Ascending aorta (tissue), 2 donors: ENCODE data around the gene NCK2. TPM values are rescaled to one million over a fixed set of nuclear protein-coding genes. Genes with fewer than 3 reads are reported as not detected.

Source experiments
- DNase-seq, 2 donors: peaks; one replicate each; pipeline ENCODE4 v3.0.0-alpha.2; 2019; ENCODE audit warnings: low spot score in 2 of 2
- H3K27ac ChIP-seq, 2 donors: fragments of 200-600 bp; sonication (generic); one replicate each; pipeline ENCODE4 v1.5.1; 2016 to 2017; ENCODE audit warnings: mild to moderate bottlenecking in 1 of 2
- H3K27me3 ChIP-seq: fragments of 200-600 bp; sonication (generic); one replicate; pipeline ENCODE4 v1.5.1; 2017
- H3K36me3 ChIP-seq, 2 donors: fragments of 200-600 bp; sonication (generic); one replicate each; pipeline ENCODE4 v1.5.1; 2016
- H3K4me1 ChIP-seq, 2 donors: fragments of 200-600 bp; sonication (generic); one replicate each; pipeline ENCODE4 v1.5.1; 2016 to 2017; ENCODE audit warnings: mild to moderate bottlenecking in 1 of 2
- H3K4me3 ChIP-seq, 2 donors: fragments of 200-600 bp; sonication (generic); one replicate each; pipeline ENCODE4 v1.5.1; 2016 to 2017; ENCODE audit warnings: mild to moderate bottlenecking in 1 of 2
- H3K9me3 ChIP-seq, 2 donors: fragments of 200-600 bp; sonication (generic); one replicate each; pipeline ENCODE4 v1.5.1; 2016
- intact Hi-C: fragments of 100-400 bp; cut with DNase I; formaldehyde crosslinking; loops from one replicate; pipeline ENCODE4 v1.15.1; 2023
- total RNA-seq: library from RNA; depleted of rRNA; stranded (reverse); fragments of >200 nt; gene quantifications from one replicate; pipeline ENCODE4 v1.1.0, GENCODE V29; 2016
- TF ChIP-seq, protein P1 (sequence below), 3 experiments: fragments of 200-600 bp in 2 of 3; fragments of 450-650 bp in 1 of 3; sonication (generic) in 2 of 3; IDR thresholded peaks; one replicate each; pipeline ENCODE4 v1.5.1; 2016 to 2019; ENCODE audit warnings: antibody characterized with exemption in 3 of 3, mild to moderate bottlenecking in 1 of 3, moderate library complexity in 1 of 3

NCK2 gene
- total RNA-seq, 1 donor from 2014 or later, result 57.6 TPM

DNA sequence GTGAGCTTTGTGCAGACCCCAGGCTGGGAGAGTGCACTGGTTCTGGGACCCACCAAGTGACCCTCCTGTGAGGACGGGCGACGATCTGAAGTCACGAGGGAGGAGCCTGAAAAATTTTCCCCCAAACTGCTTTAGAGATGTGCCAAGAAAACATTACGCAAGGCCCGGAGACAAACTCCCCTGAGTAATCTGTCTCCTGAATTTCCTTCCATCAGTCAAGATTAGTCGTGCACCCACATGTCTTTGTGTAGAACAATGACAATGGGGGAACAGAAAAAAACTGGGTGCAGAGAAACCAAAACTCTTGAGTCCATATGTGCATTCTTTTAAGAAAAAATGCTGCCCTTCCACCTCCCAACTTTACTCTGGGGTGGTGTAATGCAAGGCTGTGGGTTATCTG lies 12.6 kb upstream of the NCK2 start:
- intact Hi-C loops, result no loop called here
- TF ChIP-seq, protein P1, sequence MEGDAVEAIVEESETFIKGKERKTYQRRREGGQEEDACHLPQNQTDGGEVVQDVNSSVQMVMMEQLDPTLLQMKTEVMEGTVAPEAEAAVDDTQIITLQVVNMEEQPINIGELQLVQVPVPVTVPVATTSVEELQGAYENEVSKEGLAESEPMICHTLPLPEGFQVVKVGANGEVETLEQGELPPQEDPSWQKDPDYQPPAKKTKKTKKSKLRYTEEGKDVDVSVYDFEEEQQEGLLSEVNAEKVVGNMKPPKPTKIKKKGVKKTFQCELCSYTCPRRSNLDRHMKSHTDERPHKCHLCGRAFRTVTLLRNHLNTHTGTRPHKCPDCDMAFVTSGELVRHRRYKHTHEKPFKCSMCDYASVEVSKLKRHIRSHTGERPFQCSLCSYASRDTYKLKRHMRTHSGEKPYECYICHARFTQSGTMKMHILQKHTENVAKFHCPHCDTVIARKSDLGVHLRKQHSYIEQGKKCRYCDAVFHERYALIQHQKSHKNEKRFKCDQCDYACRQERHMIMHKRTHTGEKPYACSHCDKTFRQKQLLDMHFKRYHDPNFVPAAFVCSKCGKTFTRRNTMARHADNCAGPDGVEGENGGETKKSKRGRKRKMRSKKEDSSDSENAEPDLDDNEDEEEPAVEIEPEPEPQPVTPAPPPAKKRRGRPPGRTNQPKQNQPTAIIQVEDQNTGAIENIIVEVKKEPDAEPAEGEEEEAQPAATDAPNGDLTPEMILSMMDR (IDR thresholded peaks at IDR 0.05), result no peak
- Histone ChIP-seq H3K27ac (no peak overlapping the region), H3K9me3 (no peaks in the 10 kb centered on the region), H3K36me3 (no peaks in the 10 kb centered on the region), H3K4me3 (no peak overlapping the region), H3K4me1 (no peaks in the 10 kb centered on the region), H3K27me3 (no peaks in the 10 kb centered on the region)
- no peak for DNase-seq

DNA sequence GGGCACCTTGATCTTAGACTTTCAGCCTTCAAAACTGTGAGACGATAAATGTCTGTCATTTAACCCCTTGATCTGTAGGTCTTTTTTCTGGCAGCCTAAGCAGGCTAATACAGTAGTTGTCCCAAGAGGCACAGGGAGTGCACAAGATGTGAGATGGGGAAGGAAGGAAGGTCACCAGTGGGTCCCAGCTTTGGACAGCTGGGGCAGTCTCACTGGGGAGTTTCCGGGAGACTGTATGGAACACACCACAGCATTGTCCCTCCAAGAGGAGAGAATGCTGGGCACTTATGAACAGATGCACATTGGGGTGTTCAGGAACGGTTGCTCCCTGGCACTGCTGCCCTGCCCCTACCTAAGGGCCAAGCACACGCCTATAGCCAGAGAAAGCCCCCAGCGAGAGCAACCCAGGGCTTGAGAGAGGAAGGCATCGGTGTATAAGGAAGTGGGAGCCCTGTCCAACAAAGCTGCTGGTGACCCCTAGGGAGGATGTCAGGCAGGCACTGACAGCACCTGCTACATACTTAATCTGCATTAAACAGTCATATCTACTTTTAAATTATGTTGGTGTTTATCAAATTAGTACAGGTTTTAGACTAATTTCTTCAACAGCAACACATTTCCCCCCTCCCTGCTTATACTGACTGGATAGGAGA lies 11.6 kb upstream of the NCK2 start:
- TF ChIP-seq, protein P1 (IDR thresholded peaks at IDR 0.05), result no peak
- Histone ChIP-seq H3K9me3 (no peaks in the 10 kb centered on the region), H3K4me3 (no peak overlapping the region), H3K27me3 (no peaks in the 10 kb centered on the region), H3K27ac (no peak overlapping the region), H3K36me3 (no peaks in the 10 kb centered on the region), H3K4me1 (no peaks in the 10 kb centered on the region)
- intact Hi-C loops, result no loop called here
- no peak for DNase-seq

DNA sequence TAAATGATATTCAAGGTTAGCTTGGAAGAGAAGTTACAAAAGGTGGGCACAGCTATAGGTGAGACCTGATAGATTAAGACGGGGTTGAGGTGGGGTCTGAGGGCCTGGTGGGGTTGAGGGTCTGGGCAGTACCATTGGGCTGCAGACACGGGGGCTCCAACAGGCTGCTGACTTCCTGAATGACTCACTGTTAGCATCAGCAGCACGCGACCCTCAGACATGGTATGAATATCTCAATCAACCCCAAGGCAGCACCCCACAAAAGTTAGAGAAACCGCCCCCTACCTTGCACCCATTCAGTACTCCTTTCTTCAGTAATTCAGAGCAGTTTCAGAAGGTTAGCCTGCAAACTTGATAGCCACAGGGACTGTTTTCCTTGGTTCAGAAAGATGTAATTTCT lies 10.8 kb upstream of the NCK2 start:
- H3K27me3 ChIP-seq, result no peaks in the 10 kb centered on the region
- no peak for DNase-seq
- no peak overlapping the region for H3K27ac ChIP-seq
- no peak overlapping the region for H3K4me3 ChIP-seq
- TF ChIP-seq, protein P1 (IDR thresholded peaks at IDR 0.05), result no peak
- intact Hi-C loops, result no loop called here
- H3K36me3 ChIP-seq, result no peaks in the 10 kb centered on the region
- no peaks in the 10 kb centered on the region for H3K4me1 ChIP-seq
- H3K9me3 ChIP-seq, result no peaks in the 10 kb centered on the region

DNA sequence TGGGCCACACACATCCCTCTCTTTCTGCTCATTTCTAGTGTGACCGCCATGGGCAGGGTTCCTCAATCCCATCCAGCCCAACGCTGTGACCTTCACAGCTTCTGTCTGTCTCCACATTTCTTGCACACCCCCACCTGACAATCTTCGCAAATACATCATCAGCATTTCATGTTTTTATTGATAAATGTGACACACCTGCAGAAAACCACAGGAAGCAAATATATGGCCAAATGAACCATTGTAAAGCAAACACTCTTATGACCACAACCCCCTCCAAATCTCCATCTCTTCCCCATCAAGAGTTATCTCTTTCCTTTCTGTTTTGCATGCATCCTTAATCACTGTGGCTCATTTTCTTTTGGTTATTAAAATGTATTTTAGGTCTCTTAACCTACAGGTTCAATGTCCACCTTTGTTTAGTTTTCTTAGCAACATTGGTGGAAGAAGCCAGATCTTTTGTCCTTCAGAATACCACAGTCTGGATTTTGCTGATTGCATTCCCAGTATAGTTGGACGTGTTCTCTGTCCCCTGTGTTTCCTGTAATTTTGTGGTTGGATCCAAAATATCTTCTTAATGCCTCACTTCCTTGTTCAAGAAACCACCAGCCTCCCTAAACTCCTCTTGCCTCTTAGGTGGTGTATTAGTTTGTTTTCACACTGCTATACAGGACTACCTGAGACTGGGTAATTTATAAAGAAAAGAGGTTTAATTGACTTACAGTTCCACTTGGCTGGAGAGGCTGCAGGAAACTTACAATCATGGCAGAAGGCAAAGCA lies 9.8 kb upstream of the NCK2 start:
- H3K9me3 ChIP-seq, result no peaks in the 10 kb centered on the region
- intact Hi-C loops, result no loop called here
- no peak overlapping the region for H3K4me3 ChIP-seq
- H3K4me1 ChIP-seq, result no peaks in the 10 kb centered on the region
- H3K27me3 ChIP-seq, result no peaks in the 10 kb centered on the region
- H3K36me3 ChIP-seq, result no peaks in the 10 kb centered on the region
- H3K27ac ChIP-seq, result peak overlapping the region in 1 of 2 donors; percentile 7
- TF ChIP-seq, protein P1 (IDR thresholded peaks at IDR 0.05), result no peak
- DNase-seq, result no peak

DNA sequence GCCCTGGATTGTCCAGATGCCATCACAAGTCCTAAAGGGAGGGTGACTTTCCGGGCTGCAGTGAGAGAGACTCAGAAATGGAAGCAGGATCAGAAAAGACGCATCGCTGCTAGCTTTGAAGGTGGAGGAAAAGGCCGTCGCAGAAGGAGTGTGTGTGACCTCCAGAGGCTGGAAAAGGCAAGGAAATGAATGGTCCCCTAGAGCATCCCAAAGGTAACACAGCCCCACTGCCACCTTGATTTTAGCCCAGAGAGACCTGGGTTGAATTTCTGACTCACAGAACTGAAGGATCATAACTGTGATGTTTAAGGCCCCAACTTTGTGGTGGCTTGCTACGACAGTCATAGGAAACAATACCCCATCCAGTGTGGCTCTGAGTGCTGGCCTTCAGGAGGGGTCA lies 8.6 kb upstream of the NCK2 start:
- Histone ChIP-seq H3K9me3 (no peaks in the 10 kb centered on the region), H3K4me3 (no peak overlapping the region), H3K4me1 (no peaks in the 10 kb centered on the region), H3K36me3 (no peaks in the 10 kb centered on the region), H3K27ac (no peak overlapping the region), H3K27me3 (no peaks in the 10 kb centered on the region)
- TF ChIP-seq, protein P1 (IDR thresholded peaks at IDR 0.05), result no peak
- no peak for DNase-seq
- intact Hi-C loops, result no loop called here
